GM21619 (cell line): Measurements from ENCODE around the gene RPAP3.

Experiments
- ATAC-seq: cut with Tn5 transposase; IDR thresholded peaks from one replicate; pipeline ENCODE4 v1.9.1; 2021; ENCODE audit not compliant: unreplicated experiment

Gene RPAP3

DNA sequence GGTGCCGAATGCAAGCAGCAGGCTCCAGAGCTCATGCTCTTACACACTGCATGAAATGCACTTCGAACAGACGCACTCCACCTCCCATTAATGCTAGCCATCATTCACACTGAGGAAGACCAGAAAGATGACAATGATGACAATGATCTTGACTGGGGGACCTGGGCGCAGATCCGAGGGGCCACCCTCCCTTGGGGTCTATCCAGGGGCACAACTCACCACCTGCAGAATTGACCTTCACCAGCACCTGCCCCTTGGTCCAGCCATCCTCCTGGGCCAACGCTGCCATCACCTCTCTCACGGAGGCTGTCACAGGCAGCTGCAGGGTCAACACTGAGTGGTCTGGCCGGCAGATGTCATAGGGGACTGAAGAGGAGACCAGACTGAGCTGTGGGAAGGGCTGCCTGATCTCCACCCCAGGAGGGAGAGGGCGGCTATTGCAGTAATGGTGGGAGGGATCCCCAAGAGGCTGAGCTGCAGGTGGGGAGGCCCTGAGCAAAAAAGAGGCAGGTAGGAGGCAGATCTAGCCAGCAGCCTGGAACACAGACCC is 37.6 kb upstream of the RPAP3 start:
- ATAC-seq, result no peak

DNA sequence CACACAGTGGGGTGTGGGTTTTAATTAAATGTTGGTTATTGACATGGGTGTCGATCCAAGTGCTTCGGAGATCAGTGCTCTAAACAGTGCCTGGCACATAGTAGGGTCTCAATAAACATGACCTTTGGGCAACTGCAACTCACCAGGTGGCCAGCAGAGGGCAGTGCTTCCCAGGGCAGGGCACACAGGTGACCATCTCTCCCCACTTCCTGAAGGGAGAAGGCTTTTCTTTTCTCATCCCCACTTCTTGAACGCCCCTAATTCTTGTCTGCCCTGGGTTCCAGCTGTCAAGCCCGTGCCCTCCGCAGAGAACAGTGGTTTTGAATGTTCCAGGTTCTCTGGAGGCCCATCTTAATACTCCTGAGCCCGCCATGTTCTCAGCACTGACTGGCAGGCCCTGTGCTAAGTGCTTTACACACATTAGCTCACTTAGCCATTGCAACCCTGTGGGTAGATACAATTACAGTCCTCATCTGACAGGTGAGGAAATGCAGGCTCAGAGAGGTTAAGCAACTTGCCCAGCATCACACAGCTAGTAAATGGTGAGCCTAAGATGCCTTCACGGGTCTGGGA is 36.5 kb upstream of the RPAP3 start:
- no peak for ATAC-seq

- ATAC-seq, result no peak
Observed at GRCh38 chr12:47741340-47741703, 35.5 kb upstream of the RPAP3 start.

GRCh38 chr12:47740606-47741339 is 34.9 kb upstream of the RPAP3 start:
- peak; percentile 39 for ATAC-seq

DNA sequence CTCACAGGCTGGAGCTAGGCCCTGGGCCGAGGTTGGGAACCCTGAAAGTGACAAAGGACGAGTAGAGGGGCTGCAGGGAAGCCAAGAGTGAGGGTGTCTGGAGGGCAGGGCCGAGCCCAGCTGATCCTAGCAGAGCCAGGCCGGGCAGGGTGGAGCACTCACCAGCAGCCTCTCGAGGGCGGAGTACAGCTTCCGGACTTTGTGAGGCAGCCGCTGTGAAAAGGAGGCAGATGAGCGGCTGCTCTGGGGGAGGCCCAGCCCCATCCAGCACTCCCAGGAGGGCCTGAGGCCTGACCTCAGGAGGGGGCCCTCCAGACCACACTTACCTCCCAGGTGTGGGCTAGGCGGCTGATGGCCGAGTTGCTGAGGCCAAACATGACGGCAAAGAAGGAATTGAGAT is 34.1 kb upstream of the RPAP3 start:
- peak; percentile 72 for ATAC-seq

- no peak for ATAC-seq
Observed at GRCh38 chr12:47739297-47739696, 33.5 kb upstream of the RPAP3 start.

DNA sequence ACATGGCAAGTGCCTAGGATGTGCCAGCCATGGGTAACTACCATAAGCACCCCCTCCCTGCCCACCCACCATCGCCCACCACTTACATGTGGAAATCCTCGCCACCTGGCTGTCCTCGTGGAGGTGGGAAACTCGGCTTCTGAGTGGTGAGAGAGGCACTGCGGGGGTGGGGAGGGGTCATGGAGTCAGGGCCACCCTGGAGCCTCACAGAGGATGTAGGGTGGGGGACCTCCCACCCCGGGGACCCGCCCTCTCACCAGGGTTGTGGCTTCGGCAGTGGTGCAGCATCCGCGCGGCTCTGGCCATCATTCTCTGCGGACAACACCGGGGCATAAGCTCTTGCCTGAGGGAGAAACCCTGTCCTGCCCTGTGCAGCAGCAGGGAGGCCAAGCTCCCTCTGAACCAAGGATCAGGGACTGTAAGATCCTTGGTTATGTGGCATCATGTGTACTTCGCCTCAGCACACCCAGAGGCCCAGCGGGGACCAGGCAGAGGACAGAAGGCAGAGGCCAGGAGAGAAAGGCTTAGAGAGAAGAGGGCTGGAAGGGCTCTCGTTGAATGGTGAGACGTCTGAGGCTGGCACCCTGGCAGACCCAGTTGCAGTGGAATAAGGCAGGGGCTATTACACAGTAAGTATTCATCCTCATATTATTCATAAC is 32.2 kb upstream of the RPAP3 start:
- no peak for ATAC-seq

GRCh38 chr12:47736877-47737676 is 31.2 kb upstream of the RPAP3 start:
- ATAC-seq, result no peak

DNA sequence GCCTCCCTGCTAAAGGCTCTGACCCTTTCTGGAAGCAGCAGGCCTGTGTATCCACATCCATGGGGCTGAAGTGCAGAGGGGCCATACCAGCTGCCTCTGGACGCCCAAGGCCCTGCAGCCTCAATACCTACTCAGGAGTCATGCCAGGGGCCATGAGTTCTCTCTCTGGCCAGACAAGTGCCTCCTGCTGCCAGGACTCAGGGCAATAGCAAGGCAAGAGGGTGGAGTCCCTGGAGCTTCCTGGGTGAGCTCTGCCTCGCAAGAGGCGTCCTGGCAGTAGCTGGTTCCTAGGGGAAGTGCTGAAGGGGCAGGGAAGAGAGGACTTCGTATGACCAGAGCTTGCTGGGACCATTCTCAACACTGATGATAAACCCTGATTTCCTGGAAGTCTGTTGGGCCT is 30.4 kb upstream of the RPAP3 start:
- no peak for ATAC-seq

- ATAC-seq, result no peak
Observed at GRCh38 chr12:47735649-47736048, 29.8 kb upstream of the RPAP3 start.

- no peak for ATAC-seq
Observed at GRCh38 chr12:47734725-47735480, 29.1 kb upstream of the RPAP3 start.

DNA sequence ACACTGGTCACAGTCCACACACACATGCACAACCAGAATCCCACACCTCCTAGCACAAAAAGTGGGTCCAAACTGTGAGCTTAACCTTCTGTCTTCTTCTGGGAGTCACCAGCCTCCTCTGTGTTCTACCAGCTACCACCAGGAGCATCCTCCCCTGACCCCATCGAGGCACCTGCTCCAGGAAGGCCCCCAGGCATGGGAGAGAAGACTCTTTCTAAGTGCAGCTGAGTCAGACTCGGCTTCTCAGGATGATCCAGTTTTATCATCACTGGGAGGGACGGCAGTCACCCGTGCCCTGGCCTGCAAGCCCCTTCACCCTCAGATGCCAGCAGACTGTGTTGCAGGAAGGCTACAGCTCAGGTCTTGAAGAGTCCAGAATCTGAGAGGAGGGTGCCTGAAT is 27.3 kb upstream of the RPAP3 start:
- no peak for ATAC-seq

DNA sequence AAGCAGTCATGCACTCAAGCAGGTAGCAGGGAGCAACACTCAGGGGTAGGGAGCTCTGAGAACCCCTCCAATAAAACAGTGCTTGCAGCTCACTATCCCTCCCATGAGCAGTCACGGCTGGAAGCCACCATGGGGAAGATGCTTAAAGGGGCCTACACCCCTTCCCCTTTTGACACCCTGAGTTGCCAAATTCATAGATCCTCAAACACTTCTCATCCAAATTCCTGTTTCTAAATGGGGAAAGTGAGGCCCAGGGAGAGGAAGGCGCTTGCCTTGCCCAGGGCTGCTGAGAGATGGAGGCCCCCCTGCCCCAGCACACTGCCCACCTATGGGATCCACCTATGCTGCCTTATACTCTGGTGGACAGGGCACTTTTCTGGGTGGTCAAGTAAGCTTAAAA is 26.7 kb upstream of the RPAP3 start:
- no peak for ATAC-seq

- no peak for ATAC-seq
Observed at GRCh38 chr12:47731723-47732122, 25.9 kb upstream of the RPAP3 start.

- no peak for ATAC-seq
Observed at GRCh38 chr12:47730341-47730744, 24.5 kb upstream of the RPAP3 start.

- ATAC-seq, result no peak
Observed at GRCh38 chr12:47729233-47729632, 23.4 kb upstream of the RPAP3 start.

- ATAC-seq, result peak; percentile 94
Observed at GRCh38 chr12:47725893-47726292, 20.1 kb upstream of the RPAP3 start.

DNA sequence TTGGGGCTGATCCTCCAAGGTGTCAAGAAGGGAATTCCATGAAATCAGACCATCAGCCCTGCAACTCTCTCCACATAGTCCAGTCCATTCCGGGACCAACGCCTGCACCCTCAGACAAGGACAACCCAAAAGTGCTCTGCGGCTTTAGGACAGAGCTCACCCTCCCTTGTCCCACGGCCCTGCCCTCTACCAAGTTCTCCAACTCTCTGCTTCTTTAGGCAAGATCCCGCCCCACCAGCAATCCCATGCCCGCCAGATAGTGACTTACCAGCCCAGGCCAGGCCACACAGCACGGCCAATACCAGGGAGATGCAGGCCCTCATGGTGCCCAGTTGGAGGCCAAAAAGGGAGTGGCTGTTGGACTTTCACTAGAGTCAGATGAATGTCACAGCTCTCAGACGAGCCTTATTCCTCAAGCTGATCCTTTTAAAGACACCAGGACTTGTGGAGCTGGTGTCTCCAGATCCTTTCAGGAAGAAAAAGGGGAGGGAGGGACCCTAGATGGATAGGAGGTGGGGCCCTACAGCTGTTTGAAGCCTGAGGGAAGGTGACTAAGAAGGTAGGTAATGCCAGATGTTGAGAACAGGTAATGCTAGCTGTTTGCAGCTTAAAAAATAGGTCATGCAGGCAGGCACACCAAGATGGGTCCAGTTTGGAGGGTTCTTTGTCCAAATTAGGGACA is 19.4 kb upstream of the RPAP3 start, which contains the start of gene ENDOU:
Gene ENDOU (minus strand): TSS at position 400 of the 682 bp plus-strand sequence. CDS start 77 bp downstream, at position 323.
- ATAC-seq, result no peak

DNA sequence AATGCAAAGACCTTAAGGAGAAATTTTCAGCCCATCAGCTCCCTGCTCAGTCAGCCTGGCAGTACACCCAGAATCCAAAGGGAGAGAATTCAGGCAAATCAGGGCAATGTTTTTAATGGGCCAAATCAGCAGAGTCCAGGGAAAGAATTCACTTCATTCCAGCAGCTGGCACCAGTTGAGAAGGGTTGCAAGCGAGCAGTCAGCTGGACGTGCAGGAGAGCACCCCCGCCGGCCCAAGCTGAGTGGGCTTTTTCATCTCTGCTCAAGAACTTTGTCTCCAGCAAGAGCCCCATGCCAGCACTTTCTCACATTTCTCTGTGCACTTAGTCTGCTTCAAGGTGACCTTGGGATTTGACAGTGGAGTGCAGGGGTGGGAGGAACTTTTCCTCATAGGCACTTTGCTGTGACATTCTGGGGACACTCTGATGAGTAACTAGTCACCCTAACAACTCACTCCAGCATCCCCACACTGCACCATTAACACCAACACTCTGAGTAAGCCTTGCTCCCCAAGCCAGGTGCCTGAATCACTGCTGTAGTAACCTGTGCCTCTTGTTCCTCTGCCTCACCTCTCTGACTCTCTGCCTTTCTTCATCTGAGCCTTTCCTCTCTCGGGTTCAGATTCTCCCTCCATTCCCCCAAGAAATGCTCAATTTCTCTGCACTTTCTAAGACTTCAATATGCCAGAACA is 17.3 kb upstream of the RPAP3 start:
- ATAC-seq, result no peak
